AG08395 (cell line): ENCODE results near the gene RMDN2.

ENCODE experiments used
- DNase-seq: peaks from one replicate; pipeline ENCODE4 v3.0.0; 2012; ENCODE audit warnings: mixed read lengths, low spot score

The RMDN2 gene

GRCh38 chr2:38045811-38046210 is 120.7 kb downstream of the RMDN2 start:
- DNase-seq = no peak

GRCh38 chr2:38056216-38056615 is 131.1 kb downstream of the RMDN2 start:
- DNase-seq = no peak

GRCh38 chr2:38057651-38058410 is 132.7 kb downstream of the RMDN2 start:
- no peak for DNase-seq

GRCh38 chr2:38060236-38061018 is 135.3 kb downstream of the RMDN2 start:
- no peak for DNase-seq

GRCh38 chr2:38064801-38065501 is 139.9 kb downstream of the RMDN2 start:
- no peak for DNase-seq

- DNase-seq = no peak
Observed at GRCh38 chr2:38065502-38066135, 140.5 kb downstream of the RMDN2 start.

- DNase-seq = no peak
Observed at GRCh38 chr2:38066421-38067115, 141.5 kb downstream of the RMDN2 start.
